ENCODE results near the gene GAL.

The GAL gene

DNA sequence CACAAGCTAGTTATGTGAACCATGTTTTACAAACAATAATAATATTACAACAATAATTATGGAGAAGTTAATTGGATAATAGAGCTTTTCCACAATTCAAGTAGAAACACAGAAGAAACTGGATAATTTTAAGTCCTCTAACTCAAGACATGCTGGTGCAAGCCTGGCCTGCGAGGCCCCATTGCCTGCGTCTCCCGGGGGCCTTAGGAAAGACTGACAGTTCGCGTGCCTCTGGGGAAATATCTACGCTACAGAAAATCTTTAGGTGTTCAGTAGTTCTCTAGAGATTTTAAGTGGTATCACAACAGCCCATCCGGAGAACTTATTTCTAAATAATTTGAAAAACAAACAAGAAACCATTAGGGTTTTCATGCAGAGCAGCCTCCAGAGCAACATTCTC, 23.2 kb downstream of the GAL start:
- DNase-seq (ENCODE audit: low spot score) (no peak), FAIRE-seq (no peak)

DNA sequence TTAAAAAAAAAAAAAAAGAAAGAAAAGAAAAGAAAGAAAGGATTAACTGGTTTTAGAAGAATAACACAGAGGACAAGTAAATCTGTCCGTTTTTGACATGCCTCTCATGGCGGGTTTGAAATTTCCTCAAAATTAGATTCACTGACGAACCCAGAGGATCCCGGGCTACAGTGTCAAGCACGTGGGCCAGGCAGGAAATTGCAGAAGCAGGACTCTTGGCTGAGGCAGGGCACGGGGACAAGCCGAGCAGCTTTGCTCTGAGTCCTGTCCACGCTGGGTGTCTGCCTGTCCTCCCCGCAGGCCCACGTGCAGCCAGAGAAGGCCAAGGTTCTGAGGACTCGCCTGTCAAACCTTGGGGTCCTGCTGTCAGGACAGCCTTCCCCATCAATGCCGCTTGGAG, 24.7 kb downstream of the GAL start:
- DNase-seq (ENCODE audit: low spot score) = no peak
- no peak for FAIRE-seq

DNA sequence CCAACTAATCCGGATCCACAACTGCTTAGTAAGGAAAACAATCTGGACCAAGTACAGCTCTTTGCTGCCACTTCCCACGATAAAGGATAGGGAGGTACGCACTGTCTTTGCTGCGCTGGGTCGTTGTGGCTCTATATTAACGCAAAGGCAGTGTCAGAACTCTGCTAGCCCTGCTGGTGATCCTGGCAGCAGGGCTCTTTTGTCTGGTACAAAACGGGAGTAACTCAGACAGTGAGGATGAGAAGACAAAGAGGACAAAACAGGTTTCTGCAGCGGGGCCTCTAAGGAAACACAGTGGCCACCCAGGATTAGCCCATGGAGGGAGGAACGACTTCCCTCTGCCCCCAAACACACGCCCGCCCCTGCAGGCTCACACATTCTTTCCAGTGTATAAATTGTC, 26.1 kb downstream of the GAL start:
- FAIRE-seq (no peak), DNase-seq (ENCODE audit: low spot score) (no peak)

DNA sequence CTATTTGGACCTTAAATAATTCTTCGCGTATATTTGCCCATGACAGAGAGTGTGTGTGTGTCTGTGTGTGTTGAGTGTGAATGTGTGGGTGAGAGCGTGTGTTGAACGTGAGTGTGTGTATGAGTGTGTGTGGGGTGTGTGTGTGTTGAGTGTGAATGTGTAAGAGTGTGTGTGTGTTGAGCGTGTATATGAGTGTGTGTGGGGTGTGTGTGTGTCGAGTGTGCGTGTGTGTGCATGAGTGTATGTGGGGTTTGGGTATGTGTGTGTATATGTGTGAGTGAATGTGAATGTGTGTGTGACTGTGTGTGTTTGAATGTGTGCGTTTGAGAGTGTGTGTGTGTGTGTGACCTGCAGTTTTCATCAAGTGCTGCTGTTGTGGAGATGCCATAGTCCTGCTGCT, 26.8 kb downstream of the GAL start:
- FAIRE-seq = no peak
- DNase-seq (ENCODE audit: low spot score) = no peak

DNA sequence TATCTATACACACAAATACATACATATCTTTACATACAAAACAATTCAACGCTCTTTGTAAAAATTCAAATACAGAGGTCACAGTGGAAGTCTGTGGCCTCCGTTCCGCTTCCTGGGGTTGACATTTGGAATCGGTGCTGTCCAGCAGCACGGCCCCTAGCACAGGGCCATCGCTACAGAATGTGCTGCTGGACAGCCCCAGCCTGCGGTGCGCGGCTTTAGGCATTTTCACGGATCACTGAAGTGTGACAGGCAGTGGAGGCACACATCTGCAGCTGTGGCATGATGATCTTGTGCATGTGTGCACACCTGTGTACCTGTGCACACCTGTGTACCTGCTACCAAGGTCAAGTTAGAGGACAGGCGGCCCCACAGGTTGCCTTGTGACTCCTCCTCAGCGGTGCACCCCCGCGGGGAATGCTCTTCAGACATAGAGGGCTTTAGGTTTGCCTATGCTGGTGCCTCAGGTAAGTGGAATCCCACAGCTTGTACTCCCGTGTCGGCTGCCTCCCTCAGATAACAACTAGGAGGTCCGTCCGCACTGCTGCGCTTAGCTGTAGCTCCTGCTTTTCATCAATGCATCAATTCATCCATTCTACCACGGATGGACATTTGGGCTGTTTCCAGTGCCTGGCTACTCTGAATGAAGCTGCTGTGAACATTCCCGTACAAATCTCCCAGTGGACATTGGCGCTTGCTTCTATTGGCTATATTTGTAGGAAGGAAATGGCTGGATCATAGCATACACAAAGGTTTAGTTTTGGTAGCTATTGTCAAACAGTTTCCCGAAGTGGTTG, 29.9 kb downstream of the GAL start:
- DNase-seq (ENCODE audit: low spot score) (no peak), FAIRE-seq (no peak)

DNA sequence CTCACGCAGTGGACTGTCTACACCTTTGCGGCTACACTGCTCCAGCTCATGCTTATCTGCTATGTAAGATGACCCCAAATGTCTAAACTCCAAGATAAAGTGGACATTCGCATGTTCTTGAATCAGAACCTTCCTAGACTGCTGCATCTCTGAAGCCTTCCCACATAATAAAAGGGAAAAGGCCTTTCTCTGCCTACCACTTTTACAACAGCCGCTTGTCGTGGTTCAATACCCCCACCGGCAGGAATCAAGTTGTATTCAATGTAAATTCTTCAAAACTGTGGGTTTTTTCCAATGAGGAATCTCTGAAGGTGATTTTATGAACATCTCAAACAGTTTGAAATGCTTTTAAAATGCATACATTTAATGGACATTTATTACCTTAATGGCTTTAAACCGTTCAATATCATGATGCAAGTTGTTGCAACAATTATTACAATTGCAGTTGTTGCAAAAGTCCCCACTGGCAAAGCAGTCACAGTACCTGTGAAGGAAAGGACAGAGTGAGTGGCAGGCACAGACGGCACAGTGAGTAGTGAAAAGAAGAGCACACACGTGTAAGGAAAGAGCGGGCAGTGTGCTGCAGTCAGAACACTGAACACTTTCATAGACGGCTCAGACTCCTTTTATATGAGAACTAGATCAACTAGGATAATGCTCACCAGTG, 31.2 kb downstream of the GAL start:
- no peak for DNase-seq (ENCODE audit: low spot score)
- no peak for FAIRE-seq

DNA sequence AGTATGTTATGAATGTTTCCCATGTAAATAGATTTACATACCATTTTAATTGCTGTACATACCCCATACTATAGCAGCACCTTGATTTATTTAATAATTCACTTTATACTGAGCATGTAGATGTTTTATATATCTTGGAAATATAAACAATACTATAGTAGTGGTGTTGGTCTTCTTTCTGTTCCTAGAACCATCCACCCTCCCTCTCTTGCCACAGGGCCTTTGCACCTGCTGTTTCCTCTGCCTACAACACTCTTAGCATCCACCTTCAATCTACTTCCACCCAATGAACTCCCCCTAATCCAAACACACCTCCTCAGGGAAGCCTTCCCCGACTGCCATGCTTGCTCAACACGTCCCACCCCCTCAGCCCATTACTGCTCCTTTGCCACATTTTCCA, 36.7 kb downstream of the GAL start:
- FAIRE-seq (no peak), DNase-seq (ENCODE audit: low spot score) (no peak)

DNA sequence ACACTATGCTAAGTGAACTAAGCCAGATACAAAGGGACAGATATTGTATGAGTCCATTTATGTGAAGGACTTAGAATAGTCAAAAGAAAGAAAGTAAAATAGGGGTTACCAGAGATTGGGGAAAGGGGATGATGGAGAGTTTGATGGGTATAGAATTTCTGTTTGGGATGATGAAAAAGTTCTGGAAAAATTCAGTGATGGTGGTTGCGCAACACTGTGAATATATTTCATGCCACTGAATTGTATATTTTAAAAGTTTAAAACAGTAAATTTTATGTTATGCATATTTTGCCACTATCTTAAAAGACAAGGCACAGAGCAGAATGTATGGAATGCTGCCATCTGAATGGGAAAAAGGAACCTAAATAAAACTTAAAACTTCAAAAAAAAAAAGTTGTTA, 37.8 kb downstream of the GAL start:
- DNase-seq (ENCODE audit: low spot score) (no peak), FAIRE-seq (no peak)

DNA sequence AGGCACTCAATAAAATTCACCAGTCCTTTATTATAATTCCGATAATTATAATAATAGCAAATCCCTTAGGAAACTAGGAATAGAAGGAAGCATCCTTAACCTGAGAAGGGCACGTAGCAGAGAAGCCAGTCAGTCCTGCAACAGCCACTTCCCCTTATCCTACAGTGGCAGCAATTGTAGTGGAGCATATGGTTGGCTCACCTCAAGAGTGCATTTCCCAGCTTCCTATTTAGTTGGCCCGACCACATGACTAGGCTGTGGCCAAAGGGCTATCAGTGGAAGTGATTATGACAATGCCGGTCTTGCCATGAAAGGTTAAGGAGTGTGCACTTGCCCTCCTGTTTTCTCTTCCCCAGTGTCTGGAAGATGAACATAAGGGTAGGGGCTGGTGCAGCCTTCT, 39.9 kb downstream of the GAL start:
- DNase-seq (ENCODE audit: low spot score) (no peak), FAIRE-seq (no peak)

DNA sequence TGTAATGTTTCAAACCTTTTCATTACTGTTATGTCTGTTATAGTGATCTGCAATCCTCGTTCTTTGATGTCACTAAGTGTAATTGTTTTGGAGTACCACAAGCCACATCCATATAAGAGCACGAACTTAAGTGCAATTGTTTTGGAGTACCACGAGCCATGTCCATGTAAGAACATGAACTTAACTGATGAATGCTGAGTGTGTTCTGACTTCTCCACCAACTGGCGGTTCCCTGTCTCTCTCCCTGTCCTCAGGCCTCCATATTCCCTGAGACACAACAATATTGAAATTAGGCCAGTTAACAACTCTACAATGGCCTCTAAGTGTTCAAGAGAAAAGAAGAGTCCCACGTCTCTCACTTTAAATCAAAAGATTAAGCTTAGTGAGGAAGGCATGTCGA, 43.4 kb downstream of the GAL start:
- DNase-seq (ENCODE audit: low spot score) = no peak
- FAIRE-seq = no peak

DNA sequence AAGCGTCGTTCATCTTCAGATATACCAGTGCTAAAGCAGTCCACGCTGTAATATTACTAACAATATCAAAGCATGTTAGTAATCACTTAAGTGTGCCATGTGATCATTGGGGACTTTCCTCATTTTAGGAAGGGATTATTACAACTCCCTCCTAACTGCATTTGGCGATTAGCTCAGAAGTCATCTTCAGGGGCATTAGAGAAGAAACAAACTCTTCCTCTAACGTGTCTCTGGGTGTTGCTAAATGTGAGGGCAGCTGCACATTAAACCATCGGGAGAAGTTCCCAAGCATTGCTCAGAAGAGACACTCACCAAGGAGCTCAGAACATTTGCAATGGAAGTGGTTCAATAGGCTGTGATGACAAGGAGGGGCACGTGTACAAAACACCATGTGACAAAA, 49.8 kb downstream of the GAL start:
- no peak for DNase-seq (ENCODE audit: low spot score)
- FAIRE-seq = no peak

DNA sequence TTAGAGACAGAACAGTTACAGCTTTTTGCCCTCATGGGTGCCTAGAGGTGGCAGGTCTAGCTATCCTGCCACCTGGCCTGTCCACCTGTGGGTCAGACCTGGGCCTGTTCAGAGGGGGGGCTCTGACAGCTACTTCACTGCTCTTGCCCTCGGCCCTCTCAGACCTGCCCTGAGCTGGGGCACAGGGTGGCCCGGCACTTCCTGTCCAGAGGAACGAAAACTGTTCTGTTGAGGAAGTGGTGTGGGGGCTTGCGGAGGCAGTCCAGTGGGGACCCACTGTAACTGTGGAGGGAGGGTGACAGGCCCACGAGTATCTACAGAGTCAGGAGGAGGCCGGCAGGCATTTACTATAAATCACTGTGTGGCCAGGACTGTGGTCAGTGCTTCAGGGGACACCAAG, 50.8 kb downstream of the GAL start:
- no peak for FAIRE-seq
- DNase-seq (ENCODE audit: low spot score) = no peak

DNA sequence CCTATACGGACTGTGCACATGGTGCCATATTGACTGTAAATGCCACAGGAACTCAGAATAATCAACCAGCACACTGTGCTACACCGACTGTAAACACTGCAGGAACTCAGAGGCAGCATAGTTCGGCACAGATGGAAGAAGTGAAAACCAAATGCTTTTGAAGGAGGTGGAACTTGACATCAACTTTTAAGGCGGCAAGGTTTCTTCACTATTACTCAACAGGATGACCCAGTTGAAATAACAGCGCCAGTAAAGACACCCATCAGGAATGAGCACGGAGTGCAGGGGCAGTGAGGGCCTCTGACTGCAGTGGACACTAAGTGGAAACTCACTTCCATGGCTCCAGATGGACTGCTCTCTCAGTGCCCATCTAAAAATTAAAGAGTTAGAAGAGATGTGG, 51.3 kb downstream of the GAL start:
- no peak for FAIRE-seq

More for the DNA sequence above, 51.3 kb downstream of the GAL start:
- no peak for DNase-seq (ENCODE audit: low spot score)
